GM12878 (cell line): ENCODE results near the gene RNF220. TPM values are rescaled to one million over a fixed set of nuclear protein-coding genes. Genes with fewer than 3 reads are reported as not detected.

Experiments used
- ATAC-seq: fragments of 200-7000 bp; cut with Tn5 transposase; 3 replicates; pipeline ENCODE4 v1.9.1; 2020; ENCODE audit warnings: mild to moderate bottlenecking, moderate library complexity
- BruUV-seq: library from RNA; stranded (reverse); fragments of 400-500 nt; replicated peaks from 2 replicates; lab custom pipeline; 2021; lab: Mats Ljungman, UMichigan
- CTCF ChIA-PET: fragments of 300-600 bp; sonication (Branson Sonifier 250); formaldehyde crosslinking; extraction: SDS; loops from one replicate; lab custom pipeline; 2021; ENCODE audit warnings: inconsistent platforms; lab: Yijun Ruan, JAX
- POLR2A ChIA-PET: fragments of 350-600 bp; formaldehyde crosslinking; extraction: SDS; loops from one replicate; lab custom pipeline; 2021; ENCODE audit warnings: inconsistent platforms; lab: Charles Lee
- RAD21 ChIA-PET: fragments of 300-600 bp; sonication (Branson Sonifier 250); formaldehyde crosslinking; loops from one replicate; lab custom pipeline; 2023; ENCODE audit warnings: antibody characterized with exemption; ENCODE audit not compliant: unreplicated experiment; lab: Charles Lee
- SMC1A ChIA-PET: fragments of 300-600 bp; sonication (Branson Sonifier 250); formaldehyde crosslinking; loops from one replicate; lab custom pipeline; 2023; ENCODE audit not compliant: unreplicated experiment, uncharacterized antibody; lab: Charles Lee
- DNase-seq: peaks from one replicate; pipeline ENCODE4 v3.0.0-alpha.2; 2011; ENCODE audit warnings: low read depth, low spot score
- FAIRE-seq: peaks from 3 replicates; lab custom pipeline; 2011; peaks lifted over from hg19 to GRCh38; lab: Jason Lieb, UNC
- H2AFZ ChIP-seq: 2 replicates; pipeline ENCODE4 v1.6.0; 2011; ENCODE audit warnings: low read depth, low read length, control low read depth; ENCODE audit not compliant: control insufficient read depth
- H3K27ac ChIP-seq: 2 replicates; pipeline ENCODE4 v1.5.1; 2011; ENCODE audit warnings: control low read depth; ENCODE audit not compliant: control insufficient read depth, insufficient read depth
- H3K27me3 ChIP-seq, 2 experiments: replicated peaks in 1 of 2; 2 replicates each; pipeline versions ENCODE4 v1.6.0 to v1.6.1; 2011; ENCODE audit warnings: low read length in 1 of 2; ENCODE audit not compliant: control insufficient read depth in 2 of 2, insufficient read depth in 2 of 2
- H3K36me3 ChIP-seq, 2 experiments: 2 replicates each; pipeline ENCODE4 v1.5.1; 2011; ENCODE audit warnings: low read length in 1 of 2; ENCODE audit not compliant: control insufficient read depth in 2 of 2, insufficient read depth in 2 of 2
- H3K4me1 ChIP-seq: 2 replicates; pipeline ENCODE4 v1.6.1; 2011; ENCODE audit warnings: mild to moderate bottlenecking, low read length, moderate library complexity, mixed read lengths; ENCODE audit not compliant: control insufficient read depth, insufficient read depth
- H3K4me2 ChIP-seq: 2 replicates; pipeline ENCODE4 v1.6.0; 2011; ENCODE audit warnings: control low read depth; ENCODE audit not compliant: control insufficient read depth, insufficient read depth
- H3K4me3 ChIP-seq: fragments of 200-600 bp; sonication (generic); 2 replicates; pipeline ENCODE4 v1.5.1; 2016
- H3K79me2 ChIP-seq: 2 replicates; pipeline ENCODE4 v1.6.0; 2011; ENCODE audit warnings: low read length; ENCODE audit not compliant: control insufficient read depth, insufficient read depth
- H3K9ac ChIP-seq: 2 replicates; pipeline ENCODE4 v1.8.0; 2011; ENCODE audit warnings: low read length, control low read depth, mixed read lengths; ENCODE audit not compliant: control insufficient read depth, insufficient read depth
- H3K9me3 ChIP-seq: replicated peaks from 3 replicates; pipeline ENCODE4 v1.5.1; 2011; ENCODE audit warnings: mild to moderate bottlenecking, low read length; ENCODE audit not compliant: control insufficient read depth, insufficient read depth
- H4K20me1 ChIP-seq: 2 replicates; pipeline ENCODE4 v1.6.0; 2011; ENCODE audit not compliant: control insufficient read depth, insufficient read depth
- ASH2L ChIP-seq: fragments of 300-600, 200-600 bp; sonication (generic); IDR thresholded peaks from 2 replicates; pipeline ENCODE4 v1.6.1; 2017; ENCODE audit warnings: low read depth, mild to moderate bottlenecking, borderline replicate concordance
- ATF7 ChIP-seq: fragments of 450-650 bp; IDR thresholded peaks from 2 replicates; pipeline ENCODE4 v1.6.1; 2016; ENCODE audit warnings: low read depth, mild to moderate bottlenecking
- CBX3 ChIP-seq: fragments of 200-600 bp; sonication (generic); IDR thresholded peaks from 2 replicates; pipeline ENCODE4 v1.6.1; 2016; ENCODE audit warnings: low read depth, borderline replicate concordance
- DPF2 ChIP-seq: fragments of 450-650 bp; IDR thresholded peaks from 2 replicates; pipeline ENCODE4 v1.6.1; 2017; ENCODE audit warnings: mild to moderate bottlenecking
- GATAD2B ChIP-seq: fragments of 450-650 bp; conservative IDR thresholded peaks from 2 replicates; pipeline ENCODE4 v1.6.1; 2017; ENCODE audit warnings: low read depth, mild to moderate bottlenecking, moderate library complexity
- HDAC2 ChIP-seq: fragments of 200-600 bp; sonication (generic); IDR thresholded peaks from 2 replicates; pipeline ENCODE4 v1.6.1; 2017
- JUND ChIP-seq: IDR thresholded peaks from 2 replicates; pipeline ENCODE4 v1.6.1; 2012; ENCODE audit warnings: low read depth, mild to moderate bottlenecking, low read length, improper control_type of control experiment, moderate library complexity
- KAT2A ChIP-seq: conservative IDR thresholded peaks from 2 replicates; pipeline ENCODE4 v1.6.1; 2011; ENCODE audit warnings: low read depth, low read length; ENCODE audit not compliant: control insufficient read depth
- POLR2A ChIP-seq: IDR thresholded peaks from 2 replicates; pipeline ENCODE4 v1.6.1; 2011; ENCODE audit warnings: low read depth, mild to moderate bottlenecking, low read length
- RBBP5 ChIP-seq: fragments of 200-600 bp; sonication (generic); conservative IDR thresholded peaks from 2 replicates; pipeline ENCODE4 v1.6.1; 2016
- SPI1 ChIP-seq: IDR thresholded peaks from 2 replicates; pipeline ENCODE4 v1.6.1; 2011; ENCODE audit warnings: low read depth, mild to moderate bottlenecking, low read length, moderate library complexity, borderline replicate concordance; ENCODE audit not compliant: insufficient read depth
- SREBF1 ChIP-seq: IDR thresholded peaks from 2 replicates; pipeline ENCODE4 v1.6.1; 2012; ENCODE audit warnings: mild to moderate bottlenecking, low read length
- YY1 ChIP-seq: IDR thresholded peaks from 2 replicates; pipeline ENCODE4 v1.6.1; 2011; ENCODE audit warnings: low read depth, mild to moderate bottlenecking, low read length
- ZNF217 ChIP-seq: fragments of 450-650 bp; IDR thresholded peaks from 2 replicates; pipeline ENCODE4 v1.6.1; 2017; ENCODE audit warnings: antibody characterized with exemption, mild to moderate bottlenecking
- WGBS: methylation state at CpG from one replicate; pipeline ENCODE4 v1.1.6; 2016; ENCODE audit warnings: low lambda C conversion rate; ENCODE audit not compliant: insufficient replicate concordance, insufficient coverage; ENCODE audit errors: missing lambda C conversion rate; 5-methylcytosine and 5-hydroxymethylcytosine counted together
- in situ Hi-C: fragments of 300-500 bp; cut with MboI; formaldehyde crosslinking; loops from 9 replicates; pipeline ENCODE4 v1.14.3; 2018; ENCODE audit warnings: mixed read lengths
- intact Hi-C: fragments of 100-400 bp; cut with micrococcal nuclease; formaldehyde crosslinking; loops from one replicate; pipeline ENCODE4 v1.14.2; 2022; ENCODE audit not compliant: unreplicated experiment
- polyA plus RNA-seq, 11 experiments: library from polyadenylated mRNA; depleted of rRNA in 4 of 11; unstranded in 6 of 11; stranded (reverse) in 5 of 11; fragments of >200 nt; fragmentation: Nextera tagmentation in 4 of 11; fragmentation: Illumina TruSeq in 1 of 11; extraction: Ambion mirVana in 4 of 11; extraction: Trizol in 1 of 11; gene quantifications; 1 replicate in 1 of 11; 2 replicates in 10 of 11; pipeline versions ENCODE4 v1.2.1 to v1.2.3, GENCODE V29; 2011 to 2016; ENCODE audit warnings: inconsistent platforms in 2 of 11, missing spikeins in 2 of 11, low read depth in 1 of 11
- total RNA-seq, 4 experiments: library from RNA; depleted of rRNA in 3 of 4; stranded (reverse); fragments of >200 nt in 3 of 4; fragmentation: Illumina TruSeq in 1 of 4; extraction: Trizol in 1 of 4; gene quantifications; 2 replicates each; pipeline versions ENCODE4 v1.2.1 to v1.2.3, GENCODE V29; 2013 to 2021
- TF ChIP-seq, protein P1 (sequence below): fragments of 450-650 bp; IDR thresholded peaks from 2 replicates; pipeline ENCODE4 v1.6.1; 2018; ENCODE audit warnings: mild to moderate bottlenecking, low read depth, moderate library complexity; ENCODE audit not compliant: partially characterized antibody
- TF ChIP-seq, protein P2 (sequence below): fragments of 450-650 bp; IDR thresholded peaks from 2 replicates; pipeline ENCODE4 v1.6.1; 2017; ENCODE audit warnings: low read depth, mild to moderate bottlenecking, moderate library complexity
- TF ChIP-seq, protein P3 (sequence below): fragments of 450-650 bp; IDR thresholded peaks from 2 replicates; pipeline ENCODE4 v1.6.1; 2014; ENCODE audit warnings: mild to moderate bottlenecking
- TF ChIP-seq, protein P4 (sequence below): fragments of 450-650 bp; formaldehyde crosslinking; IDR thresholded peaks from 2 replicates; pipeline ENCODE4 v1.5.0; 2022; ENCODE audit warnings: mild to moderate bottlenecking, missing genetic modification characterization

RNF220 gene
- total and polyA plus RNA-seq, 10 of the 15 experiments (the other 5 are each of a cell fraction or from before 2014, with no cell fraction given) = 4.6 to 84.1 (median 53.7) TPM

DNA sequence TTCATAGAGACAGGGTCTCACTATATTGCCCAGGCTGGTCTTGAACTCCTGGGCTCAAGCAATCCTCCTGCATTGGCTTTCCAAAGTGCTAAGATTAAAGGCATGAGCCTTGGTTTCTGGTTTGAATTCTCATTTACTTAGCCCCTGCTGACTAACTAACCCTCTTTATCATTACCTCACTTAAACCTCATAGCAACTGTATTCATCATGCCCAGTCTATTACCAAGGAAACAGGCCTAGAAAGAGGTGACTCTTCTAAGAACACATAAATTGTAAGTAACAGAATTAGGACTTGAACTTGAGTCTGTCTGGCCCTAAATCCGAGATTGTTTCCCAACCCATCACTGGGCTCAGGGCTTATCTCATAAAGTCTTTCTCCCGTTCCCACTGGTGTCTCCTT lies 225.1 kb downstream of the RNF220 start:
- ChIA-PET RAD21 (no interaction called here), CTCF (interaction anchor here (3.4 to 5.7 kb wide), 2 partner anchors 22 kb away, joined by 22 to 70 read pairs; no protein-coding TSS in a partner anchor), SMC1A (interaction anchor here (0.6 to 1.9 kb wide), 4 partner anchors 20 to 405 kb away, joined by 3 to 6 read pairs (median 3); no protein-coding TSS in a partner anchor), POLR2A (interaction anchor here (0.5 to 2.9 kb wide), 3 partner anchors 44 to 764 kb away, joined by 3 to 13 read pairs (median 4); partner anchors contain the start of genes ARMH1 and TMEM53)
- no peaks in the 10 kb centered on the region for H3K27me3 ChIP-seq
- H3K4me3 ChIP-seq = no peak overlapping the region
- no peak for ATAC-seq
- in situ Hi-C loops (no loop called here), intact Hi-C loops (no loop called here)
- BruUV-seq = no TSS peak
- no peak overlapping the region for H3K4me2 ChIP-seq
- no peaks in the 10 kb centered on the region for H3K4me1 ChIP-seq
- no peaks in the 10 kb centered on the region for H3K9me3 ChIP-seq
- H4K20me1 ChIP-seq = no peaks in the 10 kb centered on the region
- 92% methylated on average over 2 of the region's 2 CpGs for WGBS
- no peak overlapping the region for H3K27ac ChIP-seq
- no peak for FAIRE-seq
- H3K36me3 ChIP-seq = peaks cover 0 to under 1% of the 10 kb centered on the region in 2 experiments; a peak in 3 of 4 replicates
- peaks cover 19% of the 10 kb centered on the region for H3K79me2 ChIP-seq
- H2AFZ ChIP-seq = no peak overlapping the region
- DNase-seq = no peak
- H3K9ac ChIP-seq = no peak overlapping the region
- TF ChIP-seq CBX3 (no peak), DPF2 (no peak), HDAC2 (no peak), ZNF217 (no peak), KAT2A (no peak), YY1 (no peak), JUND (no peak), RBBP5 (no peak), SREBF1 (no peak), SPI1 (no peak), GATAD2B (no peak), ASH2L (no peak), POLR2A (no peak), ATF7 (no peak)
- TF ChIP-seq, protein P1, sequence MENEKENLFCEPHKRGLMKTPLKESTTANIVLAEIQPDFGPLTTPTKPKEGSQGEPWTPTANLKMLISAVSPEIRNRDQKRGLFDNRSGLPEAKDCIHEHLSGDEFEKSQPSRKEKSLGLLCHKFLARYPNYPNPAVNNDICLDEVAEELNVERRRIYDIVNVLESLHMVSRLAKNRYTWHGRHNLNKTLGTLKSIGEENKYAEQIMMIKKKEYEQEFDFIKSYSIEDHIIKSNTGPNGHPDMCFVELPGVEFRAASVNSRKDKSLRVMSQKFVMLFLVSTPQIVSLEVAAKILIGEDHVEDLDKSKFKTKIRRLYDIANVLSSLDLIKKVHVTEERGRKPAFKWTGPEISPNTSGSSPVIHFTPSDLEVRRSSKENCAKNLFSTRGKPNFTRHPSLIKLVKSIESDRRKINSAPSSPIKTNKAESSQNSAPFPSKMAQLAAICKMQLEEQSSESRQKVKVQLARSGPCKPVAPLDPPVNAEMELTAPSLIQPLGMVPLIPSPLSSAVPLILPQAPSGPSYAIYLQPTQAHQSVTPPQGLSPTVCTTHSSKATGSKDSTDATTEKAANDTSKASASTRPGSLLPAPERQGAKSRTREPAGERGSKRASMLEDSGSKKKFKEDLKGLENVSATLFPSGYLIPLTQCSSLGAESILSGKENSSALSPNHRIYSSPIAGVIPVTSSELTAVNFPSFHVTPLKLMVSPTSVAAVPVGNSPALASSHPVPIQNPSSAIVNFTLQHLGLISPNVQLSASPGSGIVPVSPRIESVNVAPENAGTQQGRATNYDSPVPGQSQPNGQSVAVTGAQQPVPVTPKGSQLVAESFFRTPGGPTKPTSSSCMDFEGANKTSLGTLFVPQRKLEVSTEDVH = no peak
- TF ChIP-seq, protein P2, sequence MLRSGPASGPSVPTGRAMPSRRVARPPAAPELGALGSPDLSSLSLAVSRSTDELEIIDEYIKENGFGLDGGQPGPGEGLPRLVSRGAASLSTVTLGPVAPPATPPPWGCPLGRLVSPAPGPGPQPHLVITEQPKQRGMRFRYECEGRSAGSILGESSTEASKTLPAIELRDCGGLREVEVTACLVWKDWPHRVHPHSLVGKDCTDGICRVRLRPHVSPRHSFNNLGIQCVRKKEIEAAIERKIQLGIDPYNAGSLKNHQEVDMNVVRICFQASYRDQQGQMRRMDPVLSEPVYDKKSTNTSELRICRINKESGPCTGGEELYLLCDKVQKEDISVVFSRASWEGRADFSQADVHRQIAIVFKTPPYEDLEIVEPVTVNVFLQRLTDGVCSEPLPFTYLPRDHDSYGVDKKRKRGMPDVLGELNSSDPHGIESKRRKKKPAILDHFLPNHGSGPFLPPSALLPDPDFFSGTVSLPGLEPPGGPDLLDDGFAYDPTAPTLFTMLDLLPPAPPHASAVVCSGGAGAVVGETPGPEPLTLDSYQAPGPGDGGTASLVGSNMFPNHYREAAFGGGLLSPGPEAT = no peak
- TF ChIP-seq, protein P3, sequence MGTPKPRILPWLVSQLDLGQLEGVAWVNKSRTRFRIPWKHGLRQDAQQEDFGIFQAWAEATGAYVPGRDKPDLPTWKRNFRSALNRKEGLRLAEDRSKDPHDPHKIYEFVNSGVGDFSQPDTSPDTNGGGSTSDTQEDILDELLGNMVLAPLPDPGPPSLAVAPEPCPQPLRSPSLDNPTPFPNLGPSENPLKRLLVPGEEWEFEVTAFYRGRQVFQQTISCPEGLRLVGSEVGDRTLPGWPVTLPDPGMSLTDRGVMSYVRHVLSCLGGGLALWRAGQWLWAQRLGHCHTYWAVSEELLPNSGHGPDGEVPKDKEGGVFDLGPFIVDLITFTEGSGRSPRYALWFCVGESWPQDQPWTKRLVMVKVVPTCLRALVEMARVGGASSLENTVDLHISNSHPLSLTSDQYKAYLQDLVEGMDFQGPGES = no peak
- TF ChIP-seq, protein P4, sequence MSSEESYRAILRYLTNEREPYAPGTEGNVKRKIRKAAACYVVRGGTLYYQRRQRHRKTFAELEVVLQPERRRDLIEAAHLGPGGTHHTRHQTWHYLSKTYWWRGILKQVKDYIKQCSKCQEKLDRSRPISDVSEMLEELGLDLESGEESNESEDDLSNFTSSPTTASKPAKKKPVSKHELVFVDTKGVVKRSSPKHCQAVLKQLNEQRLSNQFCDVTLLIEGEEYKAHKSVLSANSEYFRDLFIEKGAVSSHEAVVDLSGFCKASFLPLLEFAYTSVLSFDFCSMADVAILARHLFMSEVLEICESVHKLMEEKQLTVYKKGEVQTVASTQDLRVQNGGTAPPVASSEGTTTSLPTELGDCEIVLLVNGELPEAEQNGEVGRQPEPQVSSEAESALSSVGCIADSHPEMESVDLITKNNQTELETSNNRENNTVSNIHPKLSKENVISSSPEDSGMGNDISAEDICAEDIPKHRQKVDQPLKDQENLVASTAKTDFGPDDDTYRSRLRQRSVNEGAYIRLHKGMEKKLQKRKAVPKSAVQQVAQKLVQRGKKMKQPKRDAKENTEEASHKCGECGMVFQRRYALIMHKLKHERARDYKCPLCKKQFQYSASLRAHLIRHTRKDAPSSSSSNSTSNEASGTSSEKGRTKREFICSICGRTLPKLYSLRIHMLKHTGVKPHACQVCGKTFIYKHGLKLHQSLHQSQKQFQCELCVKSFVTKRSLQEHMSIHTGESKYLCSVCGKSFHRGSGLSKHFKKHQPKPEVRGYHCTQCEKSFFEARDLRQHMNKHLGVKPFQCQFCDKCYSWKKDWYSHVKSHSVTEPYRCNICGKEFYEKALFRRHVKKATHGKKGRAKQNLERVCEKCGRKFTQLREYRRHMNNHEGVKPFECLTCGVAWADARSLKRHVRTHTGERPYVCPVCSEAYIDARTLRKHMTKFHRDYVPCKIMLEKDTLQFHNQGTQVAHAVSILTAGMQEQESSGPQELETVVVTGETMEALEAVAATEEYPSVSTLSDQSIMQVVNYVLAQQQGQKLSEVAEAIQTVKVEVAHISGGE (CRISPR knock-in tag) = no peak
